Heart left ventricle (tissue), 16 donors: ENCODE results near the gene RPA3. TPM values are rescaled to one million over a fixed set of nuclear protein-coding genes. Genes with fewer than 3 reads are reported as not detected.

Source experiments
- ATAC-seq, 4 donors: fragments of 200-7000 bp; cut with Tn5 transposase; one replicate each; pipeline ENCODE4 v1.9.1; 2020 to 2022; ENCODE audit warnings: moderate library complexity in 4 of 4, mild to moderate bottlenecking in 3 of 4, moderate number of reproducible peaks in 1 of 4
- DNase-seq, 5 donors: peaks; one replicate each; pipeline ENCODE4 v3.0.0-alpha.2; 2020
- H3K27ac ChIP-seq, 12 donors: fragments of 200-600 bp; sonication (generic) in 4 of 12; one replicate each; pipeline versions ENCODE4 v1.5.0 to v1.8.0; 2016 to 2022; ENCODE audit warnings: mild to moderate bottlenecking in 2 of 12
- H3K27me3 ChIP-seq, 9 donors: fragments of 200-600 bp; sonication (generic) in 2 of 9; one replicate each; pipeline versions ENCODE4 v1.5.1 to v1.8.0; 2016 to 2022; ENCODE audit warnings: mild to moderate bottlenecking in 3 of 9
- H3K36me3 ChIP-seq, 9 donors: fragments of 200-600 bp; sonication (generic) in 2 of 9; one replicate each; pipeline versions ENCODE4 v1.5.0 to v1.8.0; 2018 to 2022; ENCODE audit warnings: mild to moderate bottlenecking in 2 of 9
- H3K4me1 ChIP-seq, 12 donors: fragments of 200-600 bp; sonication (generic) in 4 of 12; one replicate each; pipeline versions ENCODE4 v1.5.0 to v1.8.0; 2016 to 2022; ENCODE audit warnings: mild to moderate bottlenecking in 3 of 12
- H3K4me3 ChIP-seq, 12 donors: fragments of 200-600 bp; sonication (generic) in 4 of 12; one replicate each; pipeline versions ENCODE4 v1.5.0 to v1.8.0; 2017 to 2022; ENCODE audit warnings: mild to moderate bottlenecking in 9 of 12, moderate library complexity in 4 of 12
- H3K9me3 ChIP-seq, 12 donors: fragments of 200-600 bp; sonication (generic) in 4 of 12; one replicate each; pipeline versions ENCODE4 v1.5.0 to v1.8.0; 2016 to 2022; ENCODE audit warnings: mild to moderate bottlenecking in 1 of 12
- POLR2A ChIP-seq, 2 donors: fragments of 450-650 bp; IDR thresholded peaks; one replicate each; pipeline ENCODE4 v1.6.1; 2017; ENCODE audit warnings: antibody characterized with exemption in 2 of 2, mild to moderate bottlenecking in 2 of 2, moderate library complexity in 2 of 2
- WGBS, 4 donors: extraction: QIAGEN DNeasy Blood & Tissue Kit in 2 of 4; methylation state at CpG; one replicate each; pipeline versions ENCODE4 v1.1.5 to v1.1.7; 2013 to 2018; 5-methylcytosine and 5-hydroxymethylcytosine counted together
- intact Hi-C, 10 donors: fragments of 100-400 bp; cut with DNase I; formaldehyde crosslinking; loops; one replicate each; pipeline versions ENCODE4 v1.11.1 to v1.14.2; 2022
- polyA plus RNA-seq, 2 donors: library from polyadenylated mRNA; stranded (reverse); fragments of 200-250 nt; gene quantifications; one replicate each; pipeline ENCODE4 v1.2.3, GENCODE V29; 2013
- total RNA-seq, 9 donors: library from RNA; depleted of rRNA in 2 of 9; stranded (reverse); fragments of >200 nt in 2 of 9; fragmentation: NEBNext Ultra II Directional in 3 of 9; extraction: Animal tissue kit (Norgen Biotek cat#: 25700) in 3 of 9; gene quantifications; one replicate each; pipeline versions ENCODE4 v1.1.0 to v1.2.4, GENCODE V29; 2016 to 2023
- TF ChIP-seq, protein P1 (sequence below), 12 donors: fragments of 200-600 bp; sonication (generic) in 4 of 12; IDR thresholded peaks; one replicate each; pipeline versions ENCODE4 v1.5.0 to v1.8.0; 2018 to 2022; ENCODE audit warnings: antibody characterized with exemption in 12 of 12, mild to moderate bottlenecking in 5 of 12
- donor health status: ischemic (EF 13 %, LVEDD 7.1; RV severe dilation, severe dysfunction).
- donor health status: healthy with polysubstance abuse.
- donor health status: DM: no; HTN: yes; CAD: no.
- donor health status: DM: no; HTN: no; CAD: no.
- donor health status: ischemic (EF 25% LVEDD 6.9; RV normal size, moderate dysfunction).
- donor health status: ischemic (EF 25% LVEDD 5.7; RV mildly dilated, moderate dysfunction).
- donor health status: healthy.
- donor health status: DM: yes; HTN: yes; CAD: no.
- donor health status: ischemic (EF 35%, LVEDD 5.7; RV mildly dilated, moderate dysfunction).
- donor health status: nonischemic (EF 11% LVEDD 7.7; RV severe dilation, severe dysfunction).
- donor health status: DM: yes; HTN: yes; CAD: no.
- donor health status: PGD.
- donor health status: ischemic (EF 29% LVEDD 5.4; RV normal size, mild dysfunction).
- donor health status: nonischemic (EF 23%, LVEDD 6.1; RV moderate dilation, normal function).

Gene RPA3
- total and polyA plus RNA-seq, 11 donors: 19.4 to 30.9 (median 26.2) TPM

DNA sequence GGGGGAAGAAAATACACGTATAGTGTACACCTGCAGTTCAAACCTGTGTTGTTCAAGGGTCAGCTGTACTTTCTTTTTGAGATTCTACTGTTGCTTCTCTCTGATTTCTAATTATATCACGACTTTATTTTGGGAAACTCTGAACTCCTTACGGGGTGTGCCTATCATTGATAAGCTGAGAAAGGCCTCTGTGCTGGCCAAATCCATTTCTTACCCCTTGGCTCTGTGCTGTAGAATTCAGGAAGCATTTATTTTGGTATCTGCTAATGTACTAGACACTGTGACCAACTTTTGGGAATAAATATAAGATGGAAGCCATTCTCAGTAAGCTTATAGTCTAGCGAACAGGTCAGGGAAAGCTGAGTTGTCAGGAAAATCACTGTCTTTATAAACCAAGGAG is 26.9 kb upstream of the RPA3 start:
- 42 to 49% (median 47%) methylated on average over 4 of the region's 4 CpGs for WGBS, 4 donors
- Histone ChIP-seq H3K27me3 (no peaks in the 10 kb centered on the region), H3K36me3 (no peaks in the 10 kb centered on the region), H3K9me3 (no peaks in the 10 kb centered on the region), H3K4me1 (peaks cover 0 to 28% (median 12%) of the 10 kb centered on the region in 12 donors), H3K4me3 (no peak overlapping the region), H3K27ac (peak overlapping the region in 4 of 12 donors; percentile 1 to 58 (median 18))
- ATAC-seq: peak in 3 of 4 donors; percentile 39 to 77 (median 64)
- TF ChIP-seq, protein P1, sequence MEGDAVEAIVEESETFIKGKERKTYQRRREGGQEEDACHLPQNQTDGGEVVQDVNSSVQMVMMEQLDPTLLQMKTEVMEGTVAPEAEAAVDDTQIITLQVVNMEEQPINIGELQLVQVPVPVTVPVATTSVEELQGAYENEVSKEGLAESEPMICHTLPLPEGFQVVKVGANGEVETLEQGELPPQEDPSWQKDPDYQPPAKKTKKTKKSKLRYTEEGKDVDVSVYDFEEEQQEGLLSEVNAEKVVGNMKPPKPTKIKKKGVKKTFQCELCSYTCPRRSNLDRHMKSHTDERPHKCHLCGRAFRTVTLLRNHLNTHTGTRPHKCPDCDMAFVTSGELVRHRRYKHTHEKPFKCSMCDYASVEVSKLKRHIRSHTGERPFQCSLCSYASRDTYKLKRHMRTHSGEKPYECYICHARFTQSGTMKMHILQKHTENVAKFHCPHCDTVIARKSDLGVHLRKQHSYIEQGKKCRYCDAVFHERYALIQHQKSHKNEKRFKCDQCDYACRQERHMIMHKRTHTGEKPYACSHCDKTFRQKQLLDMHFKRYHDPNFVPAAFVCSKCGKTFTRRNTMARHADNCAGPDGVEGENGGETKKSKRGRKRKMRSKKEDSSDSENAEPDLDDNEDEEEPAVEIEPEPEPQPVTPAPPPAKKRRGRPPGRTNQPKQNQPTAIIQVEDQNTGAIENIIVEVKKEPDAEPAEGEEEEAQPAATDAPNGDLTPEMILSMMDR (IDR thresholded peaks at IDR 0.05): no peak
- TF ChIP-seq POLR2A (IDR thresholded peaks at IDR 0.05): no peak
- DNase-seq: no peak
- intact Hi-C loops: loop anchor here in 3 of 10 donors (5.0 kb wide), 2 partner anchors 43 to 58 kb away; no protein-coding TSS in a partner anchor

DNA sequence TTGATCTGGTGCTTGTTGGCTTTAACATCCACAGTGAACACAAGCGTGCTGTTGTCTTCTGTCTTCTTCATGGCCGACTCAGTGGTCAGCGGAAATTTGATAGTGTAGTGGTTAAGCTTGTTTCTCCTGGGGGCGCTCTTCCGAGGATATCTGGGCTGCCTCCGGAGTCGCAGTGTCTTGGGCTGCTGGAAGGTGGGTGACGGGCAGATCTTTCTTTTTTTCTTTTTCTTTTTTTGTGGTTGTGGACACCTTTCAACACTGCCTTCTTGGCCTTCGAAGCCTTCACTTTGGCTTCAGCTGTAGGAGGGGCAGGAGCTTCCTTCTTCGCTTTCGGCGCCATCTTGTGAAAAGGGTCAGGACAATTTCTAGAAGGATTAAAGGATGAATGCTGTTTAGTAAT is 23.8 kb upstream of the RPA3 start:
- Histone ChIP-seq H3K27ac (no peak overlapping the region), H3K4me3 (no peak overlapping the region), H3K36me3 (no peaks in the 10 kb centered on the region), H3K9me3 (no peaks in the 10 kb centered on the region), H3K27me3 (no peaks in the 10 kb centered on the region), H3K4me1 (peaks cover 0 to 39% (median 12%) of the 10 kb centered on the region in 12 donors)
- DNase-seq: no peak
- WGBS, 4 donors: 95 to 97% (median 96%) methylated on average over 12 of the region's 12 CpGs
- intact Hi-C loops: loop anchor here in 2 of 10 donors (5.0 kb wide), 2 partner anchors 35 to 40 kb away; no protein-coding TSS in a partner anchor
- TF ChIP-seq, protein P1 (IDR thresholded peaks at IDR 0.05): no peak
- TF ChIP-seq POLR2A (IDR thresholded peaks at IDR 0.05): no peak
- ATAC-seq: no peak

GRCh38 chr7:7740037-7740355 is 21.6 kb upstream of the RPA3 start:
- no peaks in the 10 kb centered on the region for H3K27me3 ChIP-seq
- 92 to 96% (median 95%) methylated on average over 2 of the region's 2 CpGs for WGBS, 4 donors
- H3K4me1 ChIP-seq: peaks cover 0 to 21% (median 2%) of the 10 kb centered on the region in 12 donors
- no peaks in the 10 kb centered on the region for H3K9me3 ChIP-seq
- no peak overlapping the region for H3K4me3 ChIP-seq
- ATAC-seq (no peak), DNase-seq (no peak)
- H3K36me3 ChIP-seq: no peaks in the 10 kb centered on the region
- TF ChIP-seq, protein P1 (IDR thresholded peaks at IDR 0.05): no peak
- no peak for TF ChIP-seq POLR2A (IDR thresholded peaks at IDR 0.05)
- no peak overlapping the region for H3K27ac ChIP-seq
- intact Hi-C loops: loop anchor here in 2 of 10 donors (5.0 kb wide), 2 partner anchors 33 to 38 kb away; no protein-coding TSS in a partner anchor

GRCh38 chr7:7739204-7740036 is 21.0 kb upstream of the RPA3 start:
- Histone ChIP-seq H3K4me3 (no peak overlapping the region), H3K4me1 (peaks cover 0 to 18% (median 0%) of the 10 kb centered on the region in 12 donors), H3K36me3 (no peaks in the 10 kb centered on the region), H3K9me3 (no peaks in the 10 kb centered on the region), H3K27me3 (no peaks in the 10 kb centered on the region), H3K27ac (no peak overlapping the region)
- intact Hi-C loops: loop anchor here in 3 of 10 donors (5.0 kb wide), 3 partner anchors 32 to 42 kb away; no protein-coding TSS in a partner anchor
- TF ChIP-seq, protein P1 (IDR thresholded peaks at IDR 0.05): no peak
- TF ChIP-seq POLR2A (IDR thresholded peaks at IDR 0.05): no peak
- no peak for DNase-seq
- ATAC-seq: no peak
- 73 to 80% (median 76%) methylated on average over 4 of the region's 4 CpGs for WGBS, 4 donors
